ENCODE measurements around the gene NIPBL.

The NIPBL gene

GRCh38 chr5:36879274-36880033, 2.9 kb downstream of the NIPBL start:
- H3K36me3 ChIP-seq (ENCODE audit: control insufficient read depth, insufficient read depth, low read length) = no peaks in the 10 kb centered on the region
- H3K27me3 ChIP-seq (ENCODE audit: control insufficient read depth, insufficient read depth, low read length) = no peaks in the 10 kb centered on the region
- H3K9me3 ChIP-seq (ENCODE audit: control insufficient read depth, insufficient read depth, low read length) = no peaks in the 10 kb centered on the region
- H3K4me1 ChIP-seq (ENCODE audit: control insufficient read depth, insufficient read depth, low read length) = peaks cover 41% of the 10 kb centered on the region
- H3K4me3 ChIP-seq (ENCODE audit: low read depth, low read length) = peak overlapping the region; percentile 99
- peak overlapping the region; percentile 56 for H3K27ac ChIP-seq (ENCODE audit: low read depth, low read length)
- H3K9ac ChIP-seq (ENCODE audit: low read depth, low read length) = no peak overlapping the region

- no peak overlapping the region for H3K4me3 ChIP-seq (ENCODE audit: low read depth, low read length)
- peaks cover 41% of the 10 kb centered on the region for H3K4me1 ChIP-seq (ENCODE audit: control insufficient read depth, insufficient read depth, low read length)
- no peaks in the 10 kb centered on the region for H3K9me3 ChIP-seq (ENCODE audit: control insufficient read depth, insufficient read depth, low read length)
- H3K9ac ChIP-seq (ENCODE audit: low read depth, low read length) = no peak overlapping the region
- H3K36me3 ChIP-seq (ENCODE audit: control insufficient read depth, insufficient read depth, low read length) = peaks cover 7% of the 10 kb centered on the region; the same call in 1 of the 2 replicates
- H3K27me3 ChIP-seq (ENCODE audit: control insufficient read depth, insufficient read depth, low read length) = no peaks in the 10 kb centered on the region
- H3K27ac ChIP-seq (ENCODE audit: low read depth, low read length) = no peak overlapping the region
Measured at GRCh38 chr5:36880761-36881160, 4.2 kb downstream of the NIPBL start.

GRCh38 chr5:36881304-36881703, 4.7 kb downstream of the NIPBL start:
- Histone ChIP-seq H3K4me1 (ENCODE audit: control insufficient read depth, insufficient read depth, low read length) (peaks cover 41% of the 10 kb centered on the region), H3K9ac (ENCODE audit: low read depth, low read length) (no peak overlapping the region), H3K36me3 (ENCODE audit: control insufficient read depth, insufficient read depth, low read length) (peaks cover 11% of the 10 kb centered on the region; the same call in 1 of the 2 replicates), H3K4me3 (ENCODE audit: low read depth, low read length) (no peak overlapping the region), H3K27me3 (ENCODE audit: control insufficient read depth, insufficient read depth, low read length) (no peaks in the 10 kb centered on the region), H3K27ac (ENCODE audit: low read depth, low read length) (no peak overlapping the region), H3K9me3 (ENCODE audit: control insufficient read depth, insufficient read depth, low read length) (no peaks in the 10 kb centered on the region)

- Histone ChIP-seq H3K4me1 (ENCODE audit: control insufficient read depth, insufficient read depth, low read length) (peaks cover 41% of the 10 kb centered on the region), H3K27me3 (ENCODE audit: control insufficient read depth, insufficient read depth, low read length) (no peaks in the 10 kb centered on the region), H3K36me3 (ENCODE audit: control insufficient read depth, insufficient read depth, low read length) (peaks cover 11% of the 10 kb centered on the region; the same call in 1 of the 2 replicates), H3K9ac (ENCODE audit: low read depth, low read length) (no peak overlapping the region), H3K27ac (ENCODE audit: low read depth, low read length) (no peak overlapping the region), H3K4me3 (ENCODE audit: low read depth, low read length) (no peak overlapping the region; the same call in 1 of the 2 replicates), H3K9me3 (ENCODE audit: control insufficient read depth, insufficient read depth, low read length) (no peaks in the 10 kb centered on the region)
Measured at GRCh38 chr5:36881807-36882206, 5.2 kb downstream of the NIPBL start.

GRCh38 chr5:36882250-36882649, 5.7 kb downstream of the NIPBL start:
- no peaks in the 10 kb centered on the region for H3K9me3 ChIP-seq (ENCODE audit: control insufficient read depth, insufficient read depth, low read length)
- H3K9ac ChIP-seq (ENCODE audit: low read depth, low read length) = no peak overlapping the region
- H3K4me1 ChIP-seq (ENCODE audit: control insufficient read depth, insufficient read depth, low read length) = peaks cover 41% of the 10 kb centered on the region
- H3K4me3 ChIP-seq (ENCODE audit: low read depth, low read length) = no peak overlapping the region
- no peaks in the 10 kb centered on the region for H3K27me3 ChIP-seq (ENCODE audit: control insufficient read depth, insufficient read depth, low read length)
- no peak overlapping the region for H3K27ac ChIP-seq (ENCODE audit: low read depth, low read length)
- peaks cover 11% of the 10 kb centered on the region; the same call in 1 of the 2 replicates for H3K36me3 ChIP-seq (ENCODE audit: control insufficient read depth, insufficient read depth, low read length)

GRCh38 chr5:36883894-36884462, 7.4 kb downstream of the NIPBL start:
- H3K4me1 ChIP-seq (ENCODE audit: control insufficient read depth, insufficient read depth, low read length) = peaks cover 41% of the 10 kb centered on the region
- H3K4me3 ChIP-seq (ENCODE audit: low read depth, low read length) = no peak overlapping the region
- H3K9ac ChIP-seq (ENCODE audit: low read depth, low read length) = no peak overlapping the region; the same call in 1 of the 2 replicates
- peaks cover 11% of the 10 kb centered on the region; the same call in 1 of the 2 replicates for H3K36me3 ChIP-seq (ENCODE audit: control insufficient read depth, insufficient read depth, low read length)
- no peaks in the 10 kb centered on the region for H3K9me3 ChIP-seq (ENCODE audit: control insufficient read depth, insufficient read depth, low read length)
- no peaks in the 10 kb centered on the region for H3K27me3 ChIP-seq (ENCODE audit: control insufficient read depth, insufficient read depth, low read length)
- no peak overlapping the region for H3K27ac ChIP-seq (ENCODE audit: low read depth, low read length)

- H3K4me1 ChIP-seq (ENCODE audit: control insufficient read depth, insufficient read depth, low read length) = peaks cover 32% of the 10 kb centered on the region; the same call in 1 of the 2 replicates
- no peaks in the 10 kb centered on the region for H3K9me3 ChIP-seq (ENCODE audit: control insufficient read depth, insufficient read depth, low read length)
- H3K9ac ChIP-seq (ENCODE audit: low read depth, low read length) = no peak overlapping the region
- peaks cover 11% of the 10 kb centered on the region; the same call in 1 of the 2 replicates for H3K36me3 ChIP-seq (ENCODE audit: control insufficient read depth, insufficient read depth, low read length)
- no peak overlapping the region for H3K27ac ChIP-seq (ENCODE audit: low read depth, low read length)
- H3K4me3 ChIP-seq (ENCODE audit: low read depth, low read length) = no peak overlapping the region
- no peaks in the 10 kb centered on the region for H3K27me3 ChIP-seq (ENCODE audit: control insufficient read depth, insufficient read depth, low read length)
Measured at GRCh38 chr5:36885149-36885548, 8.6 kb downstream of the NIPBL start.

GRCh38 chr5:36885566-36886485, 9.3 kb downstream of the NIPBL start:
- no peak overlapping the region for H3K27ac ChIP-seq (ENCODE audit: low read depth, low read length)
- no peaks in the 10 kb centered on the region for H3K27me3 ChIP-seq (ENCODE audit: control insufficient read depth, insufficient read depth, low read length)
- H3K4me1 ChIP-seq (ENCODE audit: control insufficient read depth, insufficient read depth, low read length) = peaks cover 25% of the 10 kb centered on the region; the same call in 1 of the 2 replicates
- no peaks in the 10 kb centered on the region for H3K9me3 ChIP-seq (ENCODE audit: control insufficient read depth, insufficient read depth, low read length)
- H3K4me3 ChIP-seq (ENCODE audit: low read depth, low read length) = no peak overlapping the region
- peaks cover 11% of the 10 kb centered on the region; the same call in 1 of the 2 replicates for H3K36me3 ChIP-seq (ENCODE audit: control insufficient read depth, insufficient read depth, low read length)
- no peak overlapping the region for H3K9ac ChIP-seq (ENCODE audit: low read depth, low read length)

GRCh38 chr5:36886791-36887190, 10.2 kb downstream of the NIPBL start:
- Histone ChIP-seq H3K36me3 (ENCODE audit: control insufficient read depth, insufficient read depth, low read length) (peaks cover 11% of the 10 kb centered on the region; the same call in 1 of the 2 replicates), H3K4me1 (ENCODE audit: control insufficient read depth, insufficient read depth, low read length) (peaks cover 18% of the 10 kb centered on the region; the same call in 1 of the 2 replicates), H3K4me3 (ENCODE audit: low read depth, low read length) (no peak overlapping the region), H3K9me3 (ENCODE audit: control insufficient read depth, insufficient read depth, low read length) (no peaks in the 10 kb centered on the region), H3K27ac (ENCODE audit: low read depth, low read length) (no peak overlapping the region), H3K9ac (ENCODE audit: low read depth, low read length) (no peak overlapping the region), H3K27me3 (ENCODE audit: control insufficient read depth, insufficient read depth, low read length) (no peaks in the 10 kb centered on the region)

GRCh38 chr5:36887532-36887931, 11.0 kb downstream of the NIPBL start:
- Histone ChIP-seq H3K4me3 (ENCODE audit: low read depth, low read length) (no peak overlapping the region), H3K9me3 (ENCODE audit: control insufficient read depth, insufficient read depth, low read length) (no peaks in the 10 kb centered on the region), H3K4me1 (ENCODE audit: control insufficient read depth, insufficient read depth, low read length) (peaks cover 12% of the 10 kb centered on the region; the same call in 1 of the 2 replicates), H3K27me3 (ENCODE audit: control insufficient read depth, insufficient read depth, low read length) (no peaks in the 10 kb centered on the region), H3K27ac (ENCODE audit: low read depth, low read length) (no peak overlapping the region), H3K36me3 (ENCODE audit: control insufficient read depth, insufficient read depth, low read length) (peaks cover 11% of the 10 kb centered on the region; the same call in 1 of the 2 replicates), H3K9ac (ENCODE audit: low read depth, low read length) (no peak overlapping the region)
